ENCODE data around the gene BPIFB6.

BPIFB6 gene

GRCh38 chr20:33084722-33085121 lies 53.3 kb downstream of the BPIFB6 start:
- no peak for DNase-seq (ENCODE audit: low read depth in 2 of 2)

GRCh38 chr20:33086052-33086722 lies 54.7 kb downstream of the BPIFB6 start:
- DNase-seq (ENCODE audit: low read depth in 2 of 2), result no peak

GRCh38 chr20:33091147-33091546 lies 59.7 kb downstream of the BPIFB6 start:
- no peak for DNase-seq (ENCODE audit: low read depth in 2 of 2)

GRCh38 chr20:33091693-33092092 lies 60.2 kb downstream of the BPIFB6 start:
- DNase-seq (ENCODE audit: low read depth in 2 of 2), result no peak

- DNase-seq (ENCODE audit: low read depth in 2 of 2), result no peak
Observed at GRCh38 chr20:33092361-33092760, 60.9 kb downstream of the BPIFB6 start.

- DNase-seq (ENCODE audit: low read depth in 2 of 2), result no peak
Observed at GRCh38 chr20:33093074-33093473, 61.6 kb downstream of the BPIFB6 start.

GRCh38 chr20:33093582-33093981 lies 62.1 kb downstream of the BPIFB6 start:
- no peak for DNase-seq (ENCODE audit: low read depth in 2 of 2)
